ENCODE results near the gene FOXD2. TPM values are rescaled to one million over a fixed set of nuclear protein-coding genes. Genes with fewer than 3 reads are reported as not detected.

The FOXD2 gene
- total RNA-seq, 4 donors from 2014 or later, result 0.11 TPM; not detected in 3

GRCh38 chr1:47478090-47478489 lies 40.2 kb downstream of the FOXD2 start:
- no peaks in the 10 kb centered on the region for H3K4me1 ChIP-seq
- ATAC-seq, result peak in 1 of 2 donors; percentile 50
- no peak for TF ChIP-seq CTCF (IDR thresholded peaks at IDR 0.05 in 4 of 5, conservative IDR thresholded peaks at IDR 0.05 in 1 of 5)
- no peak for TF ChIP-seq POLR2A (IDR thresholded peaks at IDR 0.05)
- no peaks in the 10 kb centered on the region for H3K27me3 ChIP-seq
- H3K9me3 ChIP-seq, result no peaks in the 10 kb centered on the region
- intact Hi-C loops (cut with DNase I; ENCODE audit: low total_unique reads), result no loop called here
- H3K4me3 ChIP-seq, result no peak overlapping the region
- no peak overlapping the region for H3K27ac ChIP-seq
- in situ Hi-C loops (cut with MboI; ENCODE audit: low sequenced_read_pairs in 4 of 4), result no loop called here
- no peaks in the 10 kb centered on the region for H3K36me3 ChIP-seq
- DNase-seq, result no peak

- DNase-seq (no peak), ATAC-seq (no peak)
- in situ Hi-C loops (cut with MboI; ENCODE audit: low sequenced_read_pairs in 4 of 4) (no loop called here), intact Hi-C loops (cut with DNase I; ENCODE audit: low total_unique reads) (no loop called here)
- Histone ChIP-seq H3K9me3 (no peaks in the 10 kb centered on the region), H3K36me3 (no peaks in the 10 kb centered on the region), H3K27me3 (no peaks in the 10 kb centered on the region), H3K4me3 (no peak overlapping the region), H3K4me1 (no peaks in the 10 kb centered on the region), H3K27ac (no peak overlapping the region)
- TF ChIP-seq CTCF (IDR thresholded peaks at IDR 0.05 in 4 of 5, conservative IDR thresholded peaks at IDR 0.05 in 1 of 5) (no peak), POLR2A (IDR thresholded peaks at IDR 0.05) (no peak)
Measured at GRCh38 chr1:47479664-47480063, 41.8 kb downstream of the FOXD2 start.

GRCh38 chr1:47481936-47482335 lies 44.1 kb downstream of the FOXD2 start:
- H3K36me3 ChIP-seq, result no peaks in the 10 kb centered on the region
- H3K27me3 ChIP-seq, result no peaks in the 10 kb centered on the region
- H3K9me3 ChIP-seq, result no peaks in the 10 kb centered on the region
- H3K27ac ChIP-seq, result no peak overlapping the region
- no peak for DNase-seq
- TF ChIP-seq CTCF (IDR thresholded peaks at IDR 0.05 in 4 of 5, conservative IDR thresholded peaks at IDR 0.05 in 1 of 5), result no peak
- no peak for TF ChIP-seq POLR2A (IDR thresholded peaks at IDR 0.05)
- no peak for ATAC-seq
- no peak overlapping the region for H3K4me3 ChIP-seq
- intact Hi-C loops (cut with DNase I; ENCODE audit: low total_unique reads) (no loop called here), in situ Hi-C loops (cut with MboI; ENCODE audit: low sequenced_read_pairs in 4 of 4) (no loop called here)
- H3K4me1 ChIP-seq, result no peaks in the 10 kb centered on the region

- no peak for ATAC-seq
- no peak for TF ChIP-seq CTCF (IDR thresholded peaks at IDR 0.05 in 4 of 5, conservative IDR thresholded peaks at IDR 0.05 in 1 of 5)
- no peak for TF ChIP-seq POLR2A (IDR thresholded peaks at IDR 0.05)
- no peak overlapping the region for H3K27ac ChIP-seq
- H3K36me3 ChIP-seq, result no peaks in the 10 kb centered on the region
- H3K27me3 ChIP-seq, result no peaks in the 10 kb centered on the region
- H3K4me3 ChIP-seq, result no peak overlapping the region
- in situ Hi-C loops (cut with MboI; ENCODE audit: low sequenced_read_pairs in 4 of 4) (no loop called here), intact Hi-C loops (cut with DNase I; ENCODE audit: low total_unique reads) (no loop called here)
- H3K4me1 ChIP-seq, result no peaks in the 10 kb centered on the region
- DNase-seq, result no peak
- H3K9me3 ChIP-seq, result no peaks in the 10 kb centered on the region
Measured at GRCh38 chr1:47482786-47483185, 44.9 kb downstream of the FOXD2 start.

- intact Hi-C loops (cut with DNase I; ENCODE audit: low total_unique reads), result no loop called here
- in situ Hi-C loops (cut with MboI; ENCODE audit: low sequenced_read_pairs in 4 of 4), result no loop called here
- DNase-seq (no peak), ATAC-seq (no peak)
- Histone ChIP-seq H3K4me3 (no peak overlapping the region), H3K4me1 (no peaks in the 10 kb centered on the region), H3K27me3 (no peaks in the 10 kb centered on the region), H3K9me3 (no peaks in the 10 kb centered on the region), H3K27ac (no peak overlapping the region), H3K36me3 (no peaks in the 10 kb centered on the region)
- TF ChIP-seq POLR2A (IDR thresholded peaks at IDR 0.05) (no peak), CTCF (IDR thresholded peaks at IDR 0.05 in 4 of 5, conservative IDR thresholded peaks at IDR 0.05 in 1 of 5) (no peak)
Measured at GRCh38 chr1:47483651-47484050, 45.8 kb downstream of the FOXD2 start.

All from gastrocnemius medialis (tissue), 4 donors.